Endothelial cell of umbilical vein (primary cell): Measurements from ENCODE around the gene UCK1. TPM values are rescaled to one million over a fixed set of nuclear protein-coding genes. Genes with fewer than 3 reads are reported as not detected.

Experiments
- BruUV-seq: library from RNA; stranded (reverse); fragments of 400-500 nt; replicated peaks from 2 replicates; lab custom pipeline; 2021; lab: Mats Ljungman, UMichigan
- CTCF ChIA-PET: fragments of 300-600, 350-600 bp; sonication (Branson Sonifier 250); formaldehyde crosslinking; loops from one replicate; lab custom pipeline; 2021; ENCODE audit warnings: antibody characterized with exemption, inconsistent platforms; lab: Charles Lee
- POLR2A ChIA-PET: fragments of 300-600, 350-600 bp; sonication (Branson Sonifier 250); formaldehyde crosslinking; loops from one replicate; lab custom pipeline; 2021; ENCODE audit warnings: antibody characterized with exemption, inconsistent platforms; lab: Charles Lee
- DNase-seq: peaks from one replicate; pipeline ENCODE4 v3.0.0-alpha.2; 2011; ENCODE audit warnings: low read depth, low spot score
- FAIRE-seq: peaks from 2 replicates; lab custom pipeline; 2011; peaks lifted over from hg19 to GRCh38; lab: Jason Lieb, UNC
- H2AFZ ChIP-seq: 2 replicates; pipeline ENCODE4 v1.6.0; 2012; ENCODE audit warnings: low read depth, low read length, control low read depth, inconsistent platforms
- H3K27ac ChIP-seq: 2 replicates; pipeline ENCODE4 v1.5.1; 2011; ENCODE audit warnings: low read depth, mild to moderate bottlenecking, control low read depth, low read length, moderate library complexity; ENCODE audit not compliant: insufficient read depth
- H3K27me3 ChIP-seq, 2 experiments: 2 replicates each; pipeline versions ENCODE4 v1.6.0 to v1.6.1; 2011; ENCODE audit warnings: low read length in 2 of 2, mixed read lengths in 1 of 2; ENCODE audit not compliant: control insufficient read depth in 2 of 2, insufficient read depth in 2 of 2
- H3K36me3 ChIP-seq, 2 experiments: 2 replicates in 1 of 2; 3 replicates in 1 of 2; pipeline ENCODE4 v1.5.1; 2011; ENCODE audit warnings: low read length in 2 of 2, mild to moderate bottlenecking in 1 of 2, moderate library complexity in 1 of 2; ENCODE audit not compliant: control insufficient read depth in 2 of 2, insufficient read depth in 2 of 2; ENCODE audit errors: extremely low read depth in 1 of 2
- H3K4me1 ChIP-seq: 3 replicates; pipeline ENCODE4 v1.5.1; 2011; ENCODE audit warnings: mild to moderate bottlenecking, low read length; ENCODE audit not compliant: control insufficient read depth, insufficient read depth; ENCODE audit errors: extremely low read depth
- H3K4me2 ChIP-seq: 2 replicates; pipeline ENCODE4 v1.6.1; 2011; ENCODE audit warnings: low read length, control low read depth, mixed read lengths; ENCODE audit not compliant: insufficient read depth
- H3K4me3 ChIP-seq, 3 experiments: fragments of 200-600 bp in 1 of 3; sonication (generic), shearing (Covaris generic) in 1 of 3; replicated peaks in 1 of 3; 2 replicates each; pipeline ENCODE4 v1.5.1; 2011 to 2016; ENCODE audit warnings: control low read depth in 3 of 3, low read length in 3 of 3, mild to moderate bottlenecking in 2 of 3, inconsistent platforms in 1 of 3, low read depth in 1 of 3, moderate library complexity in 1 of 3; ENCODE audit not compliant: insufficient read depth in 1 of 3
- H3K79me2 ChIP-seq: 2 replicates; pipeline ENCODE4 v1.6.0; 2012; ENCODE audit warnings: low read length, inconsistent platforms; ENCODE audit not compliant: control insufficient read depth, insufficient read depth
- H3K9ac ChIP-seq: replicated peaks from 2 replicates; pipeline ENCODE3; 2011; ENCODE audit warnings: low read length, control low read depth; ENCODE audit not compliant: insufficient read depth; ENCODE audit errors: extremely low read depth
- H3K9me1 ChIP-seq: replicated peaks from 3 replicates; pipeline ENCODE4 v1.6.0; 2011; ENCODE audit warnings: mild to moderate bottlenecking, low read length; ENCODE audit not compliant: control insufficient read depth, insufficient read depth; ENCODE audit errors: extremely low read depth
- H3K9me3 ChIP-seq: replicated peaks from 2 replicates; pipeline ENCODE4 v1.5.1; 2012; ENCODE audit warnings: low read length, inconsistent platforms; ENCODE audit not compliant: control insufficient read depth, insufficient read depth
- H4K20me1 ChIP-seq: replicated peaks from 2 replicates; pipeline ENCODE3; 2011; ENCODE audit warnings: mild to moderate bottlenecking, low read length; ENCODE audit not compliant: control insufficient read depth, insufficient read depth; ENCODE audit errors: extremely low read depth
- CTCF ChIP-seq, 2 donors: IDR thresholded peaks; 1 replicate in 1 of 2; 2 replicates in 1 of 2; pipeline ENCODE4 v1.5.1; 2011; ENCODE audit warnings: low read length in 2 of 2, mild to moderate bottlenecking in 2 of 2, moderate library complexity in 2 of 2, control low read depth in 1 of 2, inconsistent platforms in 1 of 2, low read depth in 1 of 2; ENCODE audit not compliant: insufficient read depth in 1 of 2; ENCODE audit errors: extremely low read depth in 1 of 2
- EZH2 ChIP-seq: IDR thresholded peaks from 2 replicates; pipeline ENCODE4 v1.6.1; 2012; ENCODE audit warnings: borderline replicate concordance, low read depth, mild to moderate bottlenecking, moderate library complexity, low read length, inconsistent platforms; ENCODE audit not compliant: severe bottlenecking
- FOS ChIP-seq: IDR thresholded peaks from 2 replicates; pipeline ENCODE4 v1.6.1; 2011; ENCODE audit warnings: mild to moderate bottlenecking, low read length, moderate library complexity, borderline replicate concordance; ENCODE audit not compliant: insufficient read depth
- GATA2 ChIP-seq: IDR thresholded peaks from 2 replicates; pipeline ENCODE4 v1.7.0; 2011; ENCODE audit warnings: low read depth, mild to moderate bottlenecking, moderate library complexity, mixed read lengths, low read length; ENCODE audit not compliant: insufficient read length, insufficient read depth
- JUN ChIP-seq: IDR thresholded peaks from 2 replicates; pipeline ENCODE4 v1.6.1; 2011; ENCODE audit warnings: borderline replicate concordance, low read depth; ENCODE audit not compliant: insufficient read length, insufficient read depth
- MAX ChIP-seq: IDR thresholded peaks from 2 replicates; pipeline ENCODE4 v1.6.1; 2011; ENCODE audit not compliant: insufficient read depth, insufficient read length
- MYC ChIP-seq: IDR thresholded peaks from one replicate; pipeline ENCODE4 v1.6.1; 2011; ENCODE audit warnings: mild to moderate bottlenecking, low read depth, low read length
- POLR2A ChIP-seq: IDR thresholded peaks from 2 replicates; pipeline ENCODE4 v1.6.1; 2012; ENCODE audit warnings: low read depth, mild to moderate bottlenecking, control low read depth, low read length
- POLR2AphosphoS5 ChIP-seq: IDR thresholded peaks from 2 replicates; pipeline ENCODE4 v1.6.1; 2012; ENCODE audit warnings: low read depth, mild to moderate bottlenecking, control low read depth, low read length, moderate library complexity; ENCODE audit not compliant: insufficient read depth
- dilution Hi-C: fragments of 300-500 bp; cut with MboI; formaldehyde crosslinking; loops from one replicate; pipeline ENCODE4 v1.15.0; 2019; ENCODE audit warnings: low sequenced_read_pairs; ENCODE audit not compliant: extremely low pct_ligation_motif_present
- intact Hi-C: fragments of 100-400 bp; cut with micrococcal nuclease; formaldehyde crosslinking; loops from one replicate; pipeline ENCODE4 v1.10.0; 2022
- polyA plus RNA-seq, 4 experiments: library from polyadenylated mRNA; depleted of rRNA in 3 of 4; stranded (reverse) in 3 of 4; unstranded in 1 of 4; fragments of >200 nt; gene quantifications; 2 replicates each; pipeline versions ENCODE4 v1.2.1 to v1.2.3, GENCODE V29; 2011 to 2012; ENCODE audit warnings: missing spikeins in 1 of 4
- total RNA-seq: library from RNA; stranded (reverse); gene quantifications from 2 replicates; pipeline ENCODE4 v1.2.3, GENCODE V29; 2021

The UCK1 gene
- total and polyA plus RNA-seq, 2 donors (not counting 3 experiments of a cell fraction or from before 2014, with no cell fraction given): 23.6 to 30.1 TPM

DNA sequence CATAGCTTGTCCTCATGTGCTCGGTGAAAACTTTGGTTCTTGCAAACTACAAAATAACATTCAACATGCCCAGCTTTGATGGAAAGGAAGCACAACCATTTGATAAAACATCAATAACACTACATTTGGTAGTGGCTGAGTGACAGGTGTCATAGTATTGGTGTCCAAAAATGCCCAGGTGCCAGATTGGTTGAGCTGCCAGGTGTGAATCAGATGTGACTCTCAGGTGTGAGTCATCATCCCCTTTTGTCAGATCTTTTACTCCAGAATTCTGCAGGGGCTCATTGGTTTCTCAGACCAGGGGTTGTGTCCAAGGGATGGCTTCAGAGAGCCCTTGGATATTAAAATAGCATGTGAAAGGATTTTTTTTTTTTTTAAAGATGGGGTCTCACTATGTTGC lies 50.8 kb downstream of the UCK1 start:
- Histone ChIP-seq H3K9me3 (no peaks in the 10 kb centered on the region), H3K4me2 (no peak overlapping the region), H3K9me1 (no peaks in the 10 kb centered on the region), H3K27me3 (no peaks in the 10 kb centered on the region), H3K9ac (no peak overlapping the region), H3K36me3 (peaks cover 45 to 81% of the 10 kb centered on the region in 2 experiments), H2AFZ (no peak overlapping the region), H4K20me1 (no peaks in the 10 kb centered on the region), H3K4me3 (no peak overlapping the region), H3K27ac (no peak overlapping the region), H3K79me2 (peaks cover 9% of the 10 kb centered on the region), H3K4me1 (no peaks in the 10 kb centered on the region)
- dilution Hi-C loops: no loop called here
- POLR2A ChIA-PET: no interaction called here
- intact Hi-C loops: no loop called here
- TF ChIP-seq MAX: no peak
- TF ChIP-seq EZH2: no peak
- TF ChIP-seq JUN: no peak
- no peak for TF ChIP-seq POLR2AphosphoS5
- TF ChIP-seq GATA2: no peak
- TF ChIP-seq FOS: no peak
- no peak for TF ChIP-seq CTCF (IDR thresholded peaks at IDR 0.05; ENCODE audit: extremely low read depth in 1 of 2, insufficient read depth in 1 of 2, low read depth in 1 of 2, low read length in 2 of 2)
- TF ChIP-seq POLR2A: no peak
- no peak for TF ChIP-seq MYC
- no peak for FAIRE-seq
- CTCF ChIA-PET: interaction anchor here (0.7 to 5.7 kb wide), 2 partner anchors 113 to 130 kb away, joined by 3 to 35 read pairs; no protein-coding TSS in a partner anchor
- no peak for DNase-seq
- BruUV-seq: no TSS peak
